ENCODE data around the gene CALN1. TPM values are rescaled to one million over a fixed set of nuclear protein-coding genes. Genes with fewer than 3 reads are reported as not detected.

Gene CALN1
- total RNA-seq, 1 experiment from 2014 or later: 0.05 TPM

- H3K9me3 ChIP-seq (ENCODE audit: control insufficient read depth, insufficient read depth, low read depth, low read length): no peaks in the 10 kb centered on the region
- POLR2A ChIA-PET: no interaction called here
- H3K27me3 ChIP-seq (ENCODE audit: control insufficient read depth, insufficient read depth, low read length): no peaks in the 10 kb centered on the region
- TF ChIP-seq TCF7L2 (IDR thresholded peaks at IDR 0.05; ENCODE audit: low read depth, low read length) (no peak), SIN3A (IDR thresholded peaks at IDR 0.05; ENCODE audit: borderline replicate concordance, insufficient read depth, low read depth, low read length) (no peak), REST (IDR thresholded peaks at IDR 0.05; ENCODE audit: insufficient read depth in 1 of 2, low read depth in 2 of 2, low read length in 1 of 2) (no peak), CTCF (IDR thresholded peaks at IDR 0.05) (no peak), POLR2AphosphoS5 (IDR thresholded peaks at IDR 0.05; ENCODE audit: low read depth, low read length) (no peak)
- in situ Hi-C loops (cut with HindIII; ENCODE audit: low pct_unique_long_range_greater_than_20kb, low sequenced_read_pairs) (no loop called here), intact Hi-C loops (cut with micrococcal nuclease; ENCODE audit: unreplicated experiment) (no loop called here)
- no TSS peak for BruUV-seq (replicated peaks)
- H3K27ac ChIP-seq (ENCODE audit: low read length): no peak overlapping the region
- H3K4me1 ChIP-seq (ENCODE audit: control insufficient read depth, insufficient read depth, low read length): no peaks in the 10 kb centered on the region
- DNase-seq (ENCODE audit: low read depth, low spot score) (no peak), ATAC-seq (no peak)
- no peak overlapping the region for H3K4me3 ChIP-seq (ENCODE audit: low read depth in 2 of 2, low read length in 2 of 2)
- CTCF ChIA-PET: no interaction called here
- H3K36me3 ChIP-seq (ENCODE audit: control insufficient read depth, insufficient read depth, low read length): no peaks in the 10 kb centered on the region
Observed at GRCh38 chr7:72140566-72140965, 271.6 kb downstream of the CALN1 start.

GRCh38 chr7:72127136-72127535, 285.0 kb downstream of the CALN1 start:
- CTCF ChIA-PET: no interaction called here
- Histone ChIP-seq H3K4me1 (ENCODE audit: control insufficient read depth, insufficient read depth, low read length) (no peaks in the 10 kb centered on the region), H3K27ac (ENCODE audit: low read length) (no peak overlapping the region), H3K36me3 (ENCODE audit: control insufficient read depth, insufficient read depth, low read length) (no peaks in the 10 kb centered on the region), H3K4me3 (ENCODE audit: low read depth in 2 of 2, low read length in 2 of 2) (no peak overlapping the region), H3K9me3 (ENCODE audit: control insufficient read depth, insufficient read depth, low read depth, low read length) (no peaks in the 10 kb centered on the region), H3K27me3 (ENCODE audit: control insufficient read depth, insufficient read depth, low read length) (no peaks in the 10 kb centered on the region)
- TF ChIP-seq POLR2AphosphoS5 (IDR thresholded peaks at IDR 0.05; ENCODE audit: low read depth, low read length): no peak
- no peak for TF ChIP-seq REST (IDR thresholded peaks at IDR 0.05; ENCODE audit: insufficient read depth in 1 of 2, low read depth in 2 of 2, low read length in 1 of 2)
- no peak for TF ChIP-seq CTCF (IDR thresholded peaks at IDR 0.05)
- TF ChIP-seq SIN3A (IDR thresholded peaks at IDR 0.05; ENCODE audit: borderline replicate concordance, insufficient read depth, low read depth, low read length): no peak
- TF ChIP-seq TCF7L2 (IDR thresholded peaks at IDR 0.05; ENCODE audit: low read depth, low read length): no peak
- in situ Hi-C loops (cut with HindIII; ENCODE audit: low pct_unique_long_range_greater_than_20kb, low sequenced_read_pairs) (no loop called here), intact Hi-C loops (cut with micrococcal nuclease; ENCODE audit: unreplicated experiment) (no loop called here)
- BruUV-seq (replicated peaks): no TSS peak
- no peak for ATAC-seq
- POLR2A ChIA-PET: no interaction called here
- DNase-seq (ENCODE audit: low read depth, low spot score): no peak

Data from Panc1 (cell line).